HepG2 (cell line): ENCODE data around the gene FOXA1. TPM values are rescaled to one million over a fixed set of nuclear protein-coding genes. Genes with fewer than 3 reads are reported as not detected.
A peak's percentile ranks its signal among the peaks of the same experiment; 100 is the strongest.

ENCODE experiments used
- ATRX ChIP-seq: sonication (generic); formaldehyde crosslinking; IDR thresholded peaks from 2 replicates; pipeline ENCODE4 v1.4.0; 2020; ENCODE audit warnings: missing genetic modification reagents, borderline replicate concordance
- ETV5 ChIP-seq: IDR thresholded peaks from 2 replicates; pipeline ENCODE4 v1.6.1; 2018; ENCODE audit warnings: missing biosample characterization, missing genetic modification reagents, inconsistent platforms, borderline replicate concordance
- GATAD2A ChIP-seq: IDR thresholded peaks from 2 replicates; pipeline ENCODE4 v1.6.1; 2016
- NR2F6 ChIP-seq, 2 experiments: IDR thresholded peaks; 2 replicates each; pipeline ENCODE4 v1.6.1; 2016; ENCODE audit warnings: antibody characterized with exemption in 1 of 2, mild to moderate bottlenecking in 1 of 2
- PAWR ChIP-seq: sonication (generic); formaldehyde crosslinking; IDR thresholded peaks from 2 replicates; pipeline ENCODE4 v1.4.0; 2020; ENCODE audit warnings: missing genetic modification reagents, mild to moderate bottlenecking, borderline replicate concordance
- PAXIP1 ChIP-seq: sonication (generic); formaldehyde crosslinking; conservative IDR thresholded peaks from 2 replicates; pipeline ENCODE4 v1.4.0; 2020; ENCODE audit warnings: mild to moderate bottlenecking, missing genetic modification reagents, moderate library complexity
- PRDM15 ChIP-seq: sonication (generic); formaldehyde crosslinking; IDR thresholded peaks from 2 replicates; pipeline ENCODE4 v1.4.0; 2020; ENCODE audit warnings: missing genetic modification reagents
- RAD51 ChIP-seq: fragments of 450-650 bp; IDR thresholded peaks from 2 replicates; pipeline ENCODE4 v1.6.1; 2016; ENCODE audit warnings: borderline replicate concordance
- ZBTB33 ChIP-seq: sonication (generic); formaldehyde crosslinking; IDR thresholded peaks from 2 replicates; pipeline ENCODE4 v1.4.0; 2020; ENCODE audit warnings: missing genetic modification reagents
- ZFAT ChIP-seq: sonication (generic); formaldehyde crosslinking; conservative IDR thresholded peaks from 2 replicates; pipeline ENCODE4 v1.8.1; 2023; ENCODE audit warnings: missing genetic modification reagents, inconsistent platforms
- ZNF383 ChIP-seq: sonication (generic); formaldehyde crosslinking; IDR thresholded peaks from 2 replicates; pipeline ENCODE4 v1.4.0; 2020; ENCODE audit warnings: missing genetic modification reagents, mild to moderate bottlenecking, borderline replicate concordance
- ZNF619 ChIP-seq: sonication (generic); formaldehyde crosslinking; IDR thresholded peaks from 2 replicates; pipeline ENCODE4 v1.4.0; 2020; ENCODE audit warnings: mild to moderate bottlenecking, missing genetic modification reagents
- ZNF773 ChIP-seq: sonication (generic); formaldehyde crosslinking; IDR thresholded peaks from 2 replicates; pipeline ENCODE4 v1.4.0; 2020; ENCODE audit warnings: missing genetic modification reagents, borderline replicate concordance
- polyA plus RNA-seq, 8 experiments: library from polyadenylated mRNA; depleted of rRNA in 3 of 8; stranded (reverse) in 7 of 8; unstranded in 1 of 8; fragments of >200 nt; fragmentation: Illumina TruSeq in 4 of 8; extraction: Trizol in 4 of 8; gene quantifications; 2 replicates each; pipeline versions ENCODE4 v1.2.1 to v1.2.3, GENCODE V29; 2011 to 2016; ENCODE audit warnings: low read depth in 4 of 8, missing spikeins in 1 of 8, mixed read lengths in 1 of 8; ENCODE audit not compliant: insufficient read depth in 1 of 8
- total RNA-seq, 5 experiments: library from RNA; depleted of rRNA; stranded (reverse); fragments of >200 nt; fragmentation: Illumina TruSeq; extraction: Trizol; gene quantifications; 2 replicates each; pipeline ENCODE4 v1.2.3, GENCODE V29; 2016; ENCODE audit warnings: low read depth in 1 of 5
- TF ChIP-seq, protein P1 (sequence below): sonication (generic); formaldehyde crosslinking; IDR thresholded peaks from 2 replicates; pipeline ENCODE4 v1.4.0; 2020; ENCODE audit warnings: missing genetic modification reagents, borderline replicate concordance

FOXA1 gene
- total and polyA plus RNA-seq, 2 of the 13 experiments (the other 11 are each of a cell fraction or from before 2014, with no cell fraction given): 43.4 to 58.6 TPM

GRCh38 chr14:37592482-37593408 is 2.3 kb downstream of the FOXA1 start (continued):
- TF ChIP-seq PAXIP1 (CRISPR knock-in tag) (no peak), ATRX (CRISPR knock-in tag) (no peak), GATAD2A (CRISPR knock-in tag) (0 out of 2 replicates have a peak, but pooled peaks have one; percentile 11), ZNF619 (no peak), PAWR (CRISPR knock-in tag) (no peak), ZFAT (0 out of 2 replicates have a peak, but pooled peaks have one; percentile 26), ZNF773 (CRISPR knock-in tag) (0 out of 2 replicates have a peak, but pooled peaks have one; percentile 55), ZNF383 (CRISPR knock-in tag) (no peak), PRDM15 (CRISPR knock-in tag) (no peak), ZBTB33 (CRISPR knock-in tag) (peak; percentile 93), RAD51 (no peak), ETV5 (CRISPR knock-in tag) (no peak), NR2F6 (IDR thresholded peaks at IDR 0.05) (no peak), NR2F6 (CRISPR knock-in tag; IDR thresholded peaks at IDR 0.05) (no peak)
- TF ChIP-seq, protein P1, sequence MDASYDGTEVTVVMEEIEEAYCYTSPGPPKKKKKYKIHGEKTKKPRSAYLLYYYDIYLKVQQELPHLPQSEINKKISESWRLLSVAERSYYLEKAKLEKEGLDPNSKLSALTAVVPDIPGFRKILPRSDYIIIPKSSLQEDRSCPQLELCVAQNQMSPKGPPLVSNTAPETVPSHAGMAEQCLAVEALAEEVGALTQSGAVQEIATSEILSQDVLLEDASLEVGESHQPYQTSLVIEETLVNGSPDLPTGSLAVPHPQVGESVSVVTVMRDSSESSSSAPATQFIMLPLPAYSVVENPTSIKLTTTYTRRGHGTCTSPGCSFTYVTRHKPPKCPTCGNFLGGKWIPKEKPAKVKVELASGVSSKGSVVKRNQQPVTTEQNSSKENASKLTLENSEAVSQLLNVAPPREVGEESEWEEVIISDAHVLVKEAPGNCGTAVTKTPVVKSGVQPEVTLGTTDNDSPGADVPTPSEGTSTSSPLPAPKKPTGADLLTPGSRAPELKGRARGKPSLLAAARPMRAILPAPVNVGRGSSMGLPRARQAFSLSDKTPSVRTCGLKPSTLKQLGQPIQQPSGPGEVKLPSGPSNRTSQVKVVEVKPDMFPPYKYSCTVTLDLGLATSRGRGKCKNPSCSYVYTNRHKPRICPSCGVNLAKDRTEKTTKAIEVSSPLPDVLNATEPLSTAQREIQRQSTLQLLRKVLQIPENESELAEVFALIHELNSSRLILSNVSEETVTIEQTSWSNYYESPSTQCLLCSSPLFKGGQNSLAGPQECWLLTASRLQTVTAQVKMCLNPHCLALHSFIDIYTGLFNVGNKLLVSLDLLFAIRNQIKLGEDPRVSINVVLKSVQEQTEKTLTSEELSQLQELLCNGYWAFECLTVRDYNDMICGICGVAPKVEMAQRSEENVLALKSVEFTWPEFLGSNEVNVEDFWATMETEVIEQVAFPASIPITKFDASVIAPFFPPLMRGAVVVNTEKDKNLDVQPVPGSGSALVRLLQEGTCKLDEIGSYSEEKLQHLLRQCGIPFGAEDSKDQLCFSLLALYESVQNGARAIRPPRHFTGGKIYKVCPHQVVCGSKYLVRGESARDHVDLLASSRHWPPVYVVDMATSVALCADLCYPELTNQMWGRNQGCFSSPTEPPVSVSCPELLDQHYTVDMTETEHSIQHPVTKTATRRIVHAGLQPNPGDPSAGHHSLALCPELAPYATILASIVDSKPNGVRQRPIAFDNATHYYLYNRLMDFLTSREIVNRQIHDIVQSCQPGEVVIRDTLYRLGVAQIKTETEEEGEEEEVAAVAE (CRISPR knock-in tag): no peak
